Kasumi-1 (cell line): Measurements from ENCODE around the gene NADK.
A peak's percentile ranks its signal among the peaks of the same experiment; 100 is the strongest.
"Not testable (repeated sequence)": the region's sequence is repeated elsewhere in the genome, so short reads cannot be mapped to it uniquely, and the experiment has no call there.

ENCODE experiments used
- DNase-seq, 2 experiments: peaks; one replicate each; lab custom pipeline; 2025; lab: John Stamatoyannopoulos, UW

The NADK gene

GRCh38 chr1:1746566-1746909, 31.7 kb downstream of the NADK start:
- not testable (repeated sequence) for DNase-seq

GRCh38 chr1:1745651-1746565, 32.4 kb downstream of the NADK start:
- peak; percentile 28 to 48 for DNase-seq

GRCh38 chr1:1742529-1742928, 35.7 kb downstream of the NADK start:
- not testable (repeated sequence) for DNase-seq

DNA sequence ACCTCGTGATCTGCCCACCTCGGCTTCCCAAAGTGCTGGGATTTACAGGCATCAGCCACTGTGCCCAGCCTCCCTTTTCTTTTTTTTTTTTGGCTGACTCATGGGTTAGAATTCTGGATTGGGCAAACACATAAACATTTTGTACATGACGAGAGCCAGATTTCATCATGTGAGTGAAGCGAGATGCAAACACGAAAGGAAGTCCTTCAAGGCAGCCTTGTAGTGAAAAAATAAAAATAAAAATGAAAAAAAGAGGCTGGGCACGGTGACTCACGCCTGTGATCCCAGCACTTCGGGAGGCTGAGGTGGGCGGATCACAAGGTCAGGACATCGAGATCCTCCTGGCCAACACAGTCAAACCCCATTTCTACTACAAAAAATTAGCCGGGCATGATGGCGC, 37.3 kb downstream of the NADK start:
- DNase-seq = not testable (repeated sequence)

DNA sequence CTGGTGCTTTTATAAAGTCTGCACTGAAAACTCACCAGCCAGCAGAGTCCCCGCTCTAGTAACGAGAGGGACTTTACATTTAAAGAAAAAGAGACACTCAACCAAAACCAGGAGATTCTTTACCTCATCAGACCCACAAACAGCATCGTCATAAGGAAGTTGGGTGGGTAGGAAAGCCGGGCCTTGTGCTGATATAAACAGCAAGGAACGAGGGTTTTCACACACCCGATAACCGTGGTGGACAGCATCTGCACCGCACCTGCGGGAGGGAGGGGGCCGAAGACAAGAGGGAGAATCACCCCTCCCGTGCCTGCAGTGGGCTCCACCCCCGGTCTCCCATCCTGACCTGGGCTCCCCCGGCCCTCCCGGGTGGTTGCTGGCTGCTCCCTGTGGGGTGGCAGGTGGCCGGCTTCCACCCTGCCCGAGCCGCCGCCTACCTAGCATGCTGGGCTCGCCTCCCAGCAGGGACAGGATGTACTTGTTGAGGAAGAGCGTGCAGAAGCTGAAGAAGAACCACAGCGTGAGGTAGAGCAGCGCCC, 39.4 kb downstream of the NADK start:
- DNase-seq = not testable (repeated sequence)

GRCh38 chr1:1737675-1738590, 40.3 kb downstream of the NADK start:
- DNase-seq = not testable (repeated sequence)

DNA sequence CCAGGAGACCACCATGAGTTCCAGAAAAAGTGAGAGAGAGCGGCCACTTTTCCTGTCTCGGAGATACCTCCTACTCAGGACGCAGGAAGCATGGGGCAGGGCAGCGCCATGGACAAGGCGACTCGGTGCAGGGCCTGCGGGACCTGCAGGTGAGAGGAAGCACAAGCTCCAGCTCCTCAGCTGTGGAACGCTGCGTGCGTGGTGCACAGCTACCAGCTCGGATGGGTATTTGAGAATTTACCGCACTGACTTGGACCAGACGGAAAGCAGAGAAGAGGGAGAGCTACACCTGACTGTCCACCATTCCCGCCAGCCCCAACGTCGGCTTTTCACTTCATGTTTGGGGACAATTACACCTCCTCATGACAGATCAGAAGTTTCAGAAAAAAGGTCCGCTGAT, 45.9 kb downstream of the NADK start:
- DNase-seq = no peak

- no peak for DNase-seq
Measured at GRCh38 chr1:1730870-1731269, 47.4 kb downstream of the NADK start.

DNA sequence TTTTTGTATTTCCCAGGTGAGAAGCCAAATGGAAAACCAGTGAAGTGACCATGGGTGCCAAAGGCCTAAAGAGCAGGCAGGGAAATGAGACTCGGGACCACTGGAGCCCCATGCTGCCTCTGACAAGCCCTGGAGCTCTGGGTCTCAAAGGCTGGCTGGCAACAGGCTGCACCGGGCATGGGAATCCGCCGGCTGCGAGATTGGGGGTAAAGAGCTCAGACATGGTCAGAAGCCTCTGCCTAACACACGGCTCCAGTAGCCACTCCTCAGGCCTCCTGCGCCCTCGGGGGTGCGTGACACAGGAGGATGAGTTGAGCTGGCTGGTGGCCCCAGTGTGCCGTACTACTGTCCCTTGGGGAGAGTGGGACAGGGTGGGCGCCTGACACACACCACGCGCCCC, 48.0 kb downstream of the NADK start:
- not testable (repeated sequence) for DNase-seq

DNA sequence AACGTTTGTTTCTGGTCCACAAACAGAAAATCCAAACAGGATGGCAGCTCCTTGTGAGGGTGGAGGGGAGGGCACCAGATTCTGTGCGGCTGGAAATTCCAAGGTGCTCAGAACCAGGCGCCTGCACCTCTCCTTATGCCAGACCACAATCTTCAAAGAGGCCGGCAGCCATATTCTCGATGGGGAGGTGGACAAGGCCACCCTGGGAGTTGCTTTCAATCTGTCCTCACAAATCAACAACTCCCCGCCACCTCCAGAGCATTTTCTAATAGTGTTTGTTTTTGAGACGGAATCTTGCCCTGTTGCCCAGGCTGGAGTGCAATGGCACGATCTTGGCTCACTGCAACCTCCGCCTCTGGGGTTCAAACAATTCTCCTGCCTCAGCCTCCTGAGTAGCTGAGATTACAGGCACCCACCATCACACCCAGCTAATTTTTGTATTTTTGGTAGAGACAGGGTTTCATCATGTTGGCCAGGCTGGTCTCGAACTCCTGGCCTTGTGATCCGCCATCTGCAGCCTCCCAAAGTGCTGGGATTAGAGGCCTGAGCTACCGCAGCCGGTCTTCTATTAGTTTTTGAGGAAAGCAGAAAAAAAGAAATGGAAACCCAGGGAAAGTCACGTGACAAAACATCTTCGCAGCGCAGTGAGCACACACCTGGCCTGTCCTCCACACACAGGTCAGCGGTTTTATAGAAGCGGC, 49.0 kb downstream of the NADK start:
- not testable (repeated sequence) for DNase-seq

GRCh38 chr1:1728308-1729005, 49.8 kb downstream of the NADK start:
- DNase-seq = not testable (repeated sequence)

- DNase-seq = not testable (repeated sequence)
Measured at GRCh38 chr1:1727131-1727651, 51.1 kb downstream of the NADK start.

DNA sequence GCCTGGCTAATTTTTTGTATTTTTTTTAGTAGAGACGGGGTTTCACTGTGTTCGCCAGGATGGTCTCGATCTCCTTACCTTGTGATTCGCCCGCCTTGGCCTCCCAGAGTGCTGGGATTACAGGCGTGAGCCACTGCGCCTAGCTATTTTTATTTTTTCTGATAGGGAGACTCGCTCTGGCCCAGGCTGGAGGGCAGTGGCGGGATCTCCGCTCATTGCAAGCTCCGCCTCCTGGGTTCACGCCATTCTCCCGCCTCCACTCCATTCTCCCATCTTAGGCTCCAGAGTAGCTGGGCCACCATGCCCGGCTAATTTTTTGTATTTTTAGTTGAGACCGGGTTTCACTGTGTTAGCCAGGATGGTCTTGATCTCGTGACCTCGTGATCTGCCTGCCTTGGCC, 52.2 kb downstream of the NADK start:
- not testable (repeated sequence) for DNase-seq

DNA sequence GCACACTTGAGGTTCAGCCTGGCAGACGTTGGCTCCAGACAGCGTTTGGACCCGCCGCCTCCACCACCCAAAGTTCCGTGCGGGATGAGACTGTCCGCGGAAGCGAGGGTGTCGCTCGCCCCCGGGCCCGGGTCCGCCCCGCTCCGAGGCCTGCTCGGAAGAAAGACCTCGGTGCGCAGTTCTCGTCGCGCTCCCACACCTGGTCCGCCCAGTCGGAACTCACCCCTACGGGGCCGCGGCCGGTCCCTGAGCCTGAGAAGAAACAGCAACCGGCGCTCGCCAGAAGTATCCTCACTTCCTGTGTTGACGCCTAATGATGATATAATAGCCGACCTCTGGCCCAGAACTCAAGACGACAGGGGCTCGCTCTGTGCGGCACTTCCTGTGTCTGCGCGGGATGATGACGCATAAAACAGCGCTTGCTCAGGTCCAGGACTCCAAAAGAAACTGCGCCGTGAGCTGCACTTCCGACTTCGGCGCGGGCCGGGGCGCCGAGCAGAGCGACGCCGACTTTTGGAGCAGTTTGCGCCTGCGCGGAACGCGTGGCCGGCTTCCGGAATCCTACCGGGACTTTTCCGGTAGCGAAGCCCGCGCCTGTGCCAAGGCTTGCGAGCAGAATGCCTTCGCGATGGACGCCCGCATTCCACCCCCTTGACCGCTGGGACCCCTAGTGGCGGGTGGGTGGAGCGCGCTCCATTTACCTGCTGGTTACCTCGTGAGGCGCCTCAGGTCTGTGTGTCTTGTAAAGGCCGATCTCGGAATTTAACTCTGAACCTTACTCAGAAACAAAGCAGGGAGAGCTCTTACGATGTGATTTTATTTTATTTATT, 54.0 kb downstream of the NADK start, which contains the start of gene CDK11A:
Gene CDK11A, minus strand, starts transcription at position 323 of the 830 bp plus-strand sequence. CDS start 1,539 bp downstream, outside the sequence.
- peak; percentile 94 to 97 for DNase-seq

DNA sequence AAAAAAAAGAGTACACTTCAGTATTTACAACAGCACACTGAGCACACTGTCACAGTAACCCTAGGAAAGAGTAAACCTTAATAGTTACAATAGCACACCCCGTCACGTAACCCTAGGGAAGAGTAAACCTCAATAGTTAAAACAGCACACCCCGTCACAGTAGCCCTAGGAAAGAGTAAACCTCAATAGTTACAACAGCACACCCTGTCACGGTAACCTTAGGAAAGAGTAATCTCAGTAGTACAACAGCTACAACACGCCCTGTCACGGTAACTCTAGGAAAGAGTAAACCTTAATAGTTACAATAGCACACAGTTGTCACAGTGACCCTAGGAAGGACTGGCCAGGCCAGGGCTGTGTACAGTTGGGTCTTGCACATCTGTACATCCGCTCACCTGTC, 57.1 kb downstream of the NADK start:
- no peak for DNase-seq

- DNase-seq = not testable (repeated sequence)
Measured at GRCh38 chr1:1715109-1715883, 63.0 kb downstream of the NADK start.

- DNase-seq = not testable (repeated sequence)
Measured at GRCh38 chr1:1707897-1708296, 70.4 kb downstream of the NADK start.

DNA sequence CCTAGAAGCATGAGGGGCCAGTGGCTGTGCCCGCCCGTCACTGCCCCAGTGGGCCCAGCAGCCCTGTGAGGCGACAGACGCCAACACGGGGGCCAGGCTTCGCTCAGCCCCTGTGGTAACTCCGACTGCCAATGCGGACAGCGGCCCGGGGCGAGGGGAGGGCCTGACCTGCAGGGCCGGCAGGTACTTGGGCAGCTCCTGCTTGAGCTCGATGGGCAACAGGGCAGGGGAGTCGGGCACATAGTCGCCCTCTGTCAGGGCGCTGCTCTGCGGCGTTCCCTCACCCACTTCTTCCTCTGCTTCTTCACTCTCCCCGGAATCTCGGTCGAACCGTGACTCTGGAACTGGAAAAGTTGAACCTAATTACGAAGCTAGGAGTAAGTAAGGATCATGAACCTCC, 71.0 kb downstream of the NADK start:
- not testable (repeated sequence) for DNase-seq

GRCh38 chr1:1705623-1706022, 72.6 kb downstream of the NADK start:
- not testable (repeated sequence) for DNase-seq
